Hematopoietic multipotent progenitor cell treated with erythropoietin and hydrocortisone succinate and interleukin-3 and kit ligand, for 4 days (in vitro differentiated cells): ENCODE measurements around the gene SLC6A4.
"Not testable (repeated sequence)": the region's sequence is repeated elsewhere in the genome, so short reads cannot be mapped to it uniquely, and the experiment has no call there.

Source experiments
- DNase-seq: peaks from one replicate; pipeline ENCODE4 v3.0.0-alpha.2; 2015

The SLC6A4 gene

DNA sequence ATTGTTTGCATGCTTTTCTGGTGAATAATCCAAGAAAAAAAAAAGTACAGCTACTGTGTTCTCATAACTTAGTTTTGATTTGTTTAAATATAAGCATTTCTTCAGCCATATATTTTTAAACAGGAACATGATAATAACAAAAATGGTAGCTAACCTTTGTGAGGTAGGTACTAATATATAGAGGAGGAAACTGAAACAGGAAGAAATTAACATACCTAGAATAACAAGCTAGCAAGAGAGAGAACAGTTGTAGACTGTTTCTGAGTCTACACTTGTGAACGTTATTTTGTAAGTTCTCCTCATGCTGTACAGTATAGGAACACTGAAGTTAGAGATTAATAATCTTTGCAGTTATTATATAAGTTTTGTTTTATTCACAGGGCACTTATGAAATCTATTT is 69.5 kb downstream of the SLC6A4 start:
- no peak for DNase-seq

DNA sequence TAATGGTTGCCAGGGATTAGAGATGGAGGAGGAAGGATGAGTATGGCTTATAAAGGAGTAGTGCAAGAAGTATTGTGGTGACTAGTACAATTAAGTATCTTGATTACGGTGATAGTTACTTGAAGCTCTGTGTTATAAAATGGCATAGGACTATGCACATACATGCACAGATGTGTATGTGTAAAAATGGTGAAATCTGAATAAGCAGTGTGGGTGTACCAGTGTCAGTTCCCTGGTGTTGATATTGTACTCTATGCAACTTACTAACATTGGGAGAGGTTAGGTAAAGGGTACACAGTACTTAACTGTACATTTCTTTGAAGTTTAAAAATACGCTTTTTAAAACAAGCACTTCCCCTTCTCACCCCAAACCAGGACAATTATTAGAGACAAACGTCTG is 70.3 kb downstream of the SLC6A4 start:
- DNase-seq = no peak

DNA sequence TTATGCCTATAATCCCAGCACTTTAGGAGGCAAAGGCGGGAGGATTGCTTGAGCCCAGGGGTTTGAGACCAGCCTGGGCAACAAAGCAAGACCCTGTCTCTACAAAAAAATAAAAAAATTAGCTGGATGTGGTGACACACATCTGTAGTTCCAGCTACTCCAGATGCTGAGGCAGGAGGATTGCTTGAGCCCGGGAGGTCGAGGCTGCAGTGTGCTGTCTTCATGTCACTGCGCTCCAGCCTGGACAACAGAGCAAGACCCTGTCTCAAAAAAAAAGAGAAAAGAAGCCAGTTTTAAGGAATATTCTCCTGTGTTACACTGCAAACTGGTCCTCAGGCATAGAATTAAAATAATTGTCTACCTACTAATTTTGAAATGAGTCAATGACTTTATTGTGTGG is 71.0 kb downstream of the SLC6A4 start:
- DNase-seq = no peak

DNA sequence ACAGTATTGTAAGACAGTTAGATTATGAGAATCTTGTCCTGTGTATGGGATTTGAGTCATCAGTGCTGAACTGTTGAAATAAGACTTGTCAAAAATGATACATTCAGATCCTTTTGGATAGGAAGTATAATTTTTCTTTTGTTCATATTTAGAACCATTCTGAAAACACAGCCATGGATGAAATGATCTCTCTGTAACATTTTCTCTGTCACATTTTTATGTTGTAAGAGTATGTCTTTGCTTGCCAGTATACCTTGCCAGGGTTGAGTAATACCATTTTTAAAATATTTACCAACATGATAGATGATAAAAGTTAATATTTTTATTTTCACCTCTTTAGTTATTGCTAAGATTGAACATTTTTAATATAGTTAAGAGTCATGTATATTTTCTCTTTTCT is 73.9 kb downstream of the SLC6A4 start:
- DNase-seq = no peak

DNA sequence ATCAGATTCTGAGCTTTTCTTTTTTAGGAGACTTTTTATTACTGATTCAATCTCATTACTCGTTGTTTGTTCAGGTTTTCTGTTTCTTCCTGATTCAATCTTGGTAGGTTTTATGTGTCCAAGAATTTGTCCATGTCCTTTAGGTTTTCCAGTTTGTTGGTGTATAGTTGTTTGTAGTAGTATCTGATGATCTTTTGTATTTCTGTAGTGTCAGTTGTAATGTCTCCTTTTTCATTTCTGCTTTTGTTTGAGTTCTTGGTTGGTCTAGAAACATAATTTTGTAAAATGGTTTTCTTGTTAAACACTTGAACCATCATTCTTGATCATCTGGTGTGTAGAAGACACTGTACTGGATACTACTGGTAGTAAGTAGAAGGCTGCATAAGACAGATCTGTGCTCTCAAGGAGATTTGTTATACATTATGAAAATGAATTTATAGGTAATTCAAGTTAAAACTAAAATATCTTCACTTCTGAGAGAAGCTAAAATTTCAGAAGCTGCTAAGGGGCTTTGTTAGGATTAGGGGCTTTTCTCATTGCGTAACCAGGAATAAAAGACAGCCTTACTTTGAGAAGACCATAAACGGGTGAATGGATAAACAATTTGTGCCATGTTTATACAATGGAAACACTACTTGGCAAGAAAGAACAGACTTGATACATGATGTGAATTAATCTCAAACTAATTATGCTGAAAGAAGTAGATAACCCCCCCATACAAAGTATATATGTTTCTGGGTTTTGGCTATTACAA is 74.9 kb downstream of the SLC6A4 start:
- DNase-seq = no peak

DNA sequence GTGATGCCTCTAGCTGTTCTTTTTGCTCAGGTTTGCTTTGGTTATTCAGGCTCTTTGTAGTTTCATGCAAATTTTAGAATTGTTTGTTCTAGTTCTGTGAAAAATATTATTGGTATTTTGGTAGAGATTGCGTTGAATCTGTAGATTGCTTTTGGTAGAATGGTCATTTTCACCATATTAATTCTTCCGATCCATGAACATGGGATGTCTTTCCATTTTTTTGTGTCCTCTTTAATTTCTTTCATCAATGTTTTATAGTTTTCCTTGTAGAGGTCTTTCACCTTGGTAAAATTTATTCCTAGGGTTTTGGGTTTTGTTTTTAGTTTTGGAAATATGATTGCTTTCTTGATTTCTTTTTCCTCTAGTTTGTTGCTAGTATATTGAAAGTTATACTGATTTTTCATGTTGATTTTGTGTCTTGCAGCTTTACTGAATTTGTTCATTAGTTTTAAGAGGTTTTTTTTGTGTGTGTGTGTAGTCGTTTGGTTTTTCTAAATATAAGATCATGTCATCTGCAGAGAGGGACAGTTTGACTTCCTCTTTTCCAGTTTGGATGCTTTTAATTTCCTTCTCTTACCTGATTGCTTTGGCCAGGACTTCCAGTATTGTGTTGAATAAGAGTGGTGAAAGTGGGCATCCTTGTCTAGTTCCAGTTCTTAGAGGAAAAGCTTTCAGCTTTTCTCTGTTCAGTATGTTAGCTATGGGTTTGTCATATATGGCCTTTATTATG is 76.4 kb downstream of the SLC6A4 start:
- DNase-seq = no peak

DNA sequence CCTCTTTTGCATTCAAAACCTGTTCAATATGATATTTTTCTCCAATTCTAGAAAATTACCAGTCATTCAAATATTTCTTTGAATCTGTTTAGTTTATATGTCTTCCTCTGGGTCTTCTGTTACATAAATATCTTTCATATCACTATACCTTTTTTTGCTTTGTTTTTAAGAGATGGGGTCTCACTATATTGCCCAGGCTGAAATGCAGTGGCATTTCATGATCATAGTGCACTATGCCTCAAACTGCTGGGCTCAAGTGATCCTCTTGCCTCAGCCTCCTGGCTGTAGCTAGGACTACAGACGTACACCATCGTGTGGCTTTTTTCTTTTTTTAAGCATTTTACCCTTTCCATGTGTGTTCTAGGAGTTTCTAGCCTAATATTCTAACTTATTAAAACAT is 80.1 kb downstream of the SLC6A4 start:
- DNase-seq = no peak

DNA sequence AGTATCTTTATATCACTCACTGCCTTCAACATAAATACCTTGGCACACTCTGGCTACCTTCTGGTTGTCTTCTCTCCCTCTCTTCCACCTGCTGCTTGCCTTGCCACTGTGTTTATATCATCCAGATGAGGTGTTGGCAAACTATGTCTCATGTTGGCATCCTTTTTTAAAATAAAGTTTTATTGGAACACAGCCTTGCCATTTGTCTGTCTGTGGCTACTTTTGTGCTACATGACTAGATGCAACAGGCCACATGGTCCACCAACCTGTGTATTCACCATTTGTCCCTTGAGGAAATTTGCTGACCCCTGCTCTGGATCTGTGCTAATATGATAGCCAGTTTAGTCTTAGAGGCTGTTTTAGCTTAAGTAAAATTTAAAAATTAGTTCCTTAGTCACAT is 82.0 kb downstream of the SLC6A4 start:
- no peak for DNase-seq

DNA sequence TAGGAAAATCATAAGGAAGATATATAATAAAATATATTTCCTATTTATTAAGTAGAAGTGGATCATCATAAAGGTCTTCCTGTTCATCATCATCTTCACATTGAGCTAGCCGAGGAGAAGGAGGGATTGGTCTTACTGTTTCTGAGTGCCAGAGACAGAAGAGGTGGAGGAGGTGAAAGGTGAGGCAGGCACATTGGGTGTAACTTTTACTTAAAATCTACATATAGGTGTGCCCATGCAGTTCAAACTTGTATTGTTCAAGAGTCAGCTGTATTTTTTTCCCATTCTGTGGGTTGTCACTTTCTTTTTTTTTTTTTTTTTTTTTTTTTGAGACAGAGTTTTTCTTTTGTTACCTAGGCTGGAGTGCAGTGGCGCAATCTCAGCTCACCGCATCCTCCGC is 84.0 kb downstream of the SLC6A4 start:
- DNase-seq = no peak

DNA sequence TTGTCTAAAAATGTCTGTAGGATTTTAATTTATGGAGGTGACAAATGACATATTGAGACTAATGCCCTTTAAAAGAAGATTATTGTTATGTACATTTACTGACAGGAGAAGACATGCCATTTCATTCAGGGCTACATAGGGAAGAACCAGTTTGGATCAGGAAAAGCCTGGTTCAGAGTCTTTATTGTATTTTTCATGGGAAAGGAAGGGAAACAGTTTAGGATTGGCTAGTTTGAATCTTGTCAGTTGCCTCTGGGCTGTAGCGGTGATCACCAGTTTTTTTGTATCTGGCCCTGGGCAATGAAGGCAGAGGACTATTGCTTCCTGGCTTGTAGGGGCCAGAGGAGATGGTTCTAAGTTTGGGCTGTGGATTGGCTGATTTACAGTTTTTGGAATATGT is 87.1 kb downstream of the SLC6A4 start:
- DNase-seq = no peak

DNA sequence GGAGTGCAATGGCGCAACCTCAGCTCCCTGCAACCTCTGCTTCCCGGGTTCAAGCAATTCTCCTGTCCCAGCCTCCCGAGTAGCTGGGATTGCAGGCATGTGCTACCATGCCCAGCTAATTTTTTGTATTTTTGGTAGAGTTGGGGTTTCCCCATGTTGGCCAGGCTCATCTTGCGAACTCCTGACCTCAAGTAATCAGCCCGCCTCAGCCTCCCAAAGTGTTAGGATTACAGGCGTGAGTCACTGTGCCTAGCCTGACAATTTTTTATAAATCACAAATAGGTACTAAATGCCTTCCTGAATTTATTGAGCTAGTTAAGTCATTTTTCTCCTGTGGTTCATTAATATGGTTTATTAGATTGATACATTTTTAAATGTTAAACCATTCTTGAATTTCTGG is 87.6 kb downstream of the SLC6A4 start:
- not testable (repeated sequence) for DNase-seq
